MM.1S (cell line): Measurements from ENCODE around the gene KIF25.

Experiments used
- EZH2 ChIP-seq: fragments of 300-600 bp; sonication (generic); optimal IDR thresholded peaks from 2 replicates; pipeline ENCODE3; 2017; ENCODE audit warnings: low read depth, mild to moderate bottlenecking, antibody characterized with exemption, low read length, mixed read lengths
- EZH2phosphoT487 ChIP-seq: fragments of 300-600 bp; sonication (generic); IDR thresholded peaks from 2 replicates; pipeline ENCODE4 v1.6.1; 2018; ENCODE audit warnings: antibody characterized with exemption, low read length
- TF ChIP-seq, protein P1 (sequence below): fragments of 300-600 bp; sonication (generic); IDR thresholded peaks from 2 replicates; pipeline ENCODE4 v1.5.1; 2016; ENCODE audit warnings: antibody characterized with exemption, low read length, mixed read lengths

DNA sequence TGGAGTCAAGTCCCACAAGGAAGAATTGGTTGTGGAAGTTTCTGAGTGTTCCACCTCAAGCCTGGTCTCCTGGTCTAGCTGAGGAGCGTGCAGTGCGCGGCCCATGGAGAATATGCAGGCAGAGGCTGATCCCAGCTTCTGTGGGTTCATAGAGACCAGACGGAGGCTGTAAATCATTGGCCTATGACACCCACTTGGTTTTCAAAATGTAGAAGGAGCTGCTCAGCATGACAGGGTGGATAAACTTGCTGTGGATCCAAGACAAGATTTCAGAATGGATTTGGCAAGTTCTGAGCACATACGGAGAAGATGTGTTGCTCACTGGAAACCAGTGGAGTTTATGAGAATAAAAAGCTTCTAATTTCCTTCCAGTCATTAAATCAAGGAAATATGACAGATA is 744 bp downstream of the KIF25 start:
- TF ChIP-seq, protein P1, sequence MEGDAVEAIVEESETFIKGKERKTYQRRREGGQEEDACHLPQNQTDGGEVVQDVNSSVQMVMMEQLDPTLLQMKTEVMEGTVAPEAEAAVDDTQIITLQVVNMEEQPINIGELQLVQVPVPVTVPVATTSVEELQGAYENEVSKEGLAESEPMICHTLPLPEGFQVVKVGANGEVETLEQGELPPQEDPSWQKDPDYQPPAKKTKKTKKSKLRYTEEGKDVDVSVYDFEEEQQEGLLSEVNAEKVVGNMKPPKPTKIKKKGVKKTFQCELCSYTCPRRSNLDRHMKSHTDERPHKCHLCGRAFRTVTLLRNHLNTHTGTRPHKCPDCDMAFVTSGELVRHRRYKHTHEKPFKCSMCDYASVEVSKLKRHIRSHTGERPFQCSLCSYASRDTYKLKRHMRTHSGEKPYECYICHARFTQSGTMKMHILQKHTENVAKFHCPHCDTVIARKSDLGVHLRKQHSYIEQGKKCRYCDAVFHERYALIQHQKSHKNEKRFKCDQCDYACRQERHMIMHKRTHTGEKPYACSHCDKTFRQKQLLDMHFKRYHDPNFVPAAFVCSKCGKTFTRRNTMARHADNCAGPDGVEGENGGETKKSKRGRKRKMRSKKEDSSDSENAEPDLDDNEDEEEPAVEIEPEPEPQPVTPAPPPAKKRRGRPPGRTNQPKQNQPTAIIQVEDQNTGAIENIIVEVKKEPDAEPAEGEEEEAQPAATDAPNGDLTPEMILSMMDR = no peak
- TF ChIP-seq EZH2 (no peak), EZH2phosphoT487 (no peak)
